Panc1 (cell line): Measurements from ENCODE around the gene ZNF775. TPM values are rescaled to one million over a fixed set of nuclear protein-coding genes. Genes with fewer than 3 reads are reported as not detected.

Experiments used
- ATAC-seq: fragments of 200-7000 bp; cut with Tn5 transposase; 2 replicates; pipeline ENCODE4 v1.9.1; 2020; ENCODE audit warnings: mild to moderate bottlenecking, moderate library complexity
- BruUV-seq: library from RNA; stranded (reverse); fragments of 400-500 nt; replicated peaks from 2 replicates; lab custom pipeline; 2021; lab: Mats Ljungman, UMichigan
- CTCF ChIA-PET: fragments of 300-600 bp; sonication (Branson Sonifier 250); formaldehyde crosslinking; loops from one replicate; lab custom pipeline; 2022; ENCODE audit warnings: antibody characterized with exemption; lab: Charles Lee
- POLR2A ChIA-PET: fragments of 300-600 bp; sonication (Branson Sonifier 250); formaldehyde crosslinking; loops from one replicate; lab custom pipeline; 2022; ENCODE audit warnings: antibody characterized with exemption; lab: Charles Lee
- DNase-seq: peaks from one replicate; pipeline ENCODE4 v3.0.0-alpha.2; 2010; ENCODE audit warnings: low read depth, low spot score
- H3K27ac ChIP-seq: 2 replicates; pipeline ENCODE4 v1.5.1; 2011; ENCODE audit warnings: mild to moderate bottlenecking, low read length, inconsistent platforms
- H3K27me3 ChIP-seq: fragments of 200-500 bp; sonication (Bioruptor generic); 2 replicates; pipeline ENCODE4 v1.6.0; 2014; ENCODE audit warnings: low read length, inconsistent platforms; ENCODE audit not compliant: control insufficient read depth, insufficient read depth
- H3K36me3 ChIP-seq: fragments of 200-500 bp; sonication (Bioruptor generic); 2 replicates; pipeline ENCODE4 v1.5.1; 2014; ENCODE audit warnings: inconsistent platforms, mild to moderate bottlenecking, low read length, moderate library complexity; ENCODE audit not compliant: control insufficient read depth, insufficient read depth
- H3K4me1 ChIP-seq: 2 replicates; pipeline ENCODE4 v1.5.1; 2011; ENCODE audit warnings: inconsistent platforms, mild to moderate bottlenecking, low read length, moderate library complexity; ENCODE audit not compliant: control insufficient read depth, insufficient read depth
- H3K4me3 ChIP-seq, 2 experiments: 2 replicates each; pipeline ENCODE4 v1.5.1; 2011 to 2012; ENCODE audit warnings: low read depth in 2 of 2, low read length in 2 of 2, mild to moderate bottlenecking in 2 of 2, inconsistent platforms in 1 of 2, moderate library complexity in 1 of 2
- H3K9me3 ChIP-seq: fragments of 200-500 bp; sonication (Bioruptor generic); 2 replicates; pipeline ENCODE4 v1.5.1; 2014; ENCODE audit warnings: low read depth, mild to moderate bottlenecking, inconsistent platforms, low read length, moderate library complexity; ENCODE audit not compliant: control insufficient read depth, insufficient read depth
- CTCF ChIP-seq: fragments of 450-650 bp; IDR thresholded peaks from 2 replicates; pipeline ENCODE4 v1.5.1; 2017; ENCODE audit warnings: mild to moderate bottlenecking
- POLR2AphosphoS5 ChIP-seq: IDR thresholded peaks from 2 replicates; pipeline ENCODE4 v1.6.1; 2012; ENCODE audit warnings: mild to moderate bottlenecking, low read depth, low read length, moderate library complexity
- REST ChIP-seq, 2 experiments: IDR thresholded peaks; 2 replicates each; pipeline ENCODE4 v1.6.1; 2011 to 2012; ENCODE audit warnings: low read depth in 2 of 2, control low read depth in 1 of 2, low read length in 1 of 2, mild to moderate bottlenecking in 1 of 2, moderate library complexity in 1 of 2; ENCODE audit not compliant: insufficient read depth in 1 of 2
- SIN3A ChIP-seq: IDR thresholded peaks from 2 replicates; pipeline ENCODE4 v1.6.1; 2012; ENCODE audit warnings: low read depth, mild to moderate bottlenecking, low read length, moderate library complexity, borderline replicate concordance; ENCODE audit not compliant: insufficient read depth
- TCF7L2 ChIP-seq: IDR thresholded peaks from 2 replicates; pipeline ENCODE4 v1.6.1; 2011; ENCODE audit warnings: mild to moderate bottlenecking, low read depth, low read length, inconsistent platforms
- in situ Hi-C: cut with HindIII; loops from 2 replicates; pipeline ENCODE4 v1.10.0; 2016; ENCODE audit warnings: low sequenced_read_pairs, low pct_unique_long_range_greater_than_20kb
- intact Hi-C: fragments of 100-400 bp; cut with micrococcal nuclease; formaldehyde crosslinking; loops from one replicate; pipeline ENCODE4 v1.10.0; 2022; ENCODE audit not compliant: unreplicated experiment
- total RNA-seq: library from RNA; stranded (reverse); gene quantifications from one replicate; pipeline ENCODE4 v1.2.1, GENCODE V29; 2021; ENCODE audit not compliant: unreplicated experiment

The ZNF775 gene
- total RNA-seq, 1 experiment from 2014 or later, result 14.7 TPM

- H3K27ac ChIP-seq, result peak overlapping the region; percentile 99
- BruUV-seq, result no TSS peak
These were observed 9.2 kb upstream of the ZNF775 start for GRCh38 chr7:150369748-150370501.

GRCh38 chr7:150370612-150371071 lies 8.5 kb upstream of the ZNF775 start:
- peak overlapping the region; percentile 96 to 97 for H3K4me3 ChIP-seq
- in situ Hi-C loops (no loop called here), intact Hi-C loops (no loop called here)
- H3K27me3 ChIP-seq, result no peaks in the 10 kb centered on the region
- peak overlapping the region; percentile 99 for H3K27ac ChIP-seq
- TSS peak; percentile 56 for BruUV-seq
- no peak for DNase-seq
- no peak for ATAC-seq
- peaks cover 9% of the 10 kb centered on the region for H3K36me3 ChIP-seq
- H3K4me1 ChIP-seq, result peaks cover 50% of the 10 kb centered on the region
- ChIA-PET CTCF (no interaction called here), POLR2A (no interaction called here)
- no peaks in the 10 kb centered on the region for H3K9me3 ChIP-seq
- TF ChIP-seq CTCF (no peak), REST (IDR thresholded peaks at IDR 0.05; ENCODE audit: insufficient read depth in 1 of 2, low read depth in 2 of 2, low read length in 1 of 2) (no peak), TCF7L2 (no peak), POLR2AphosphoS5 (no peak)

More at GRCh38 chr7:150369748-150370501, 9.2 kb upstream of the ZNF775 start:
- Histone ChIP-seq H3K27me3 (no peaks in the 10 kb centered on the region), H3K9me3 (no peaks in the 10 kb centered on the region), H3K4me3 (peak overlapping the region; percentile 96 to 97), H3K36me3 (peaks cover 9% of the 10 kb centered on the region), H3K4me1 (peaks cover 50% of the 10 kb centered on the region)
- POLR2A ChIA-PET, result interaction anchor here (0.6 to 1.8 kb wide), 3 partner anchors 8 to 51 kb away, joined by 3 to 10 read pairs (median 6); no protein-coding TSS in a partner anchor
- intact Hi-C loops, result no loop called here
- TF ChIP-seq SIN3A, result no peak
- TF ChIP-seq REST (IDR thresholded peaks at IDR 0.05; ENCODE audit: insufficient read depth in 1 of 2, low read depth in 2 of 2, low read length in 1 of 2), result no peak
- no peak for TF ChIP-seq CTCF
- TF ChIP-seq POLR2AphosphoS5, result no peak
- TF ChIP-seq TCF7L2, result no peak
- DNase-seq (no peak), ATAC-seq (no peak)
- CTCF ChIA-PET, result no interaction called here
- in situ Hi-C loops, result no loop called here
